Gastrocnemius medialis (tissue), 4 donors: ENCODE results near the gene CEP112.

ENCODE experiments used
- POLR2A ChIP-seq, 2 donors: fragments of 450-650 bp; IDR thresholded peaks; one replicate each; pipeline ENCODE4 v1.6.1; 2017; ENCODE audit warnings: antibody characterized with exemption in 2 of 2, mild to moderate bottlenecking in 2 of 2, moderate library complexity in 2 of 2
- TF ChIP-seq, protein P1 (sequence below), 5 experiments: fragments of 450-650 bp in 3 of 5; fragments of 200-600 bp in 2 of 5; sonication (generic) in 2 of 5; IDR thresholded peaks in 4 of 5; conservative IDR thresholded peaks in 1 of 5; 1 replicate in 4 of 5; 2 replicates in 1 of 5; pipeline ENCODE4 v1.5.1; 2016 to 2019; ENCODE audit warnings: antibody characterized with exemption in 5 of 5, mild to moderate bottlenecking in 3 of 5, moderate library complexity in 3 of 5

DNA sequence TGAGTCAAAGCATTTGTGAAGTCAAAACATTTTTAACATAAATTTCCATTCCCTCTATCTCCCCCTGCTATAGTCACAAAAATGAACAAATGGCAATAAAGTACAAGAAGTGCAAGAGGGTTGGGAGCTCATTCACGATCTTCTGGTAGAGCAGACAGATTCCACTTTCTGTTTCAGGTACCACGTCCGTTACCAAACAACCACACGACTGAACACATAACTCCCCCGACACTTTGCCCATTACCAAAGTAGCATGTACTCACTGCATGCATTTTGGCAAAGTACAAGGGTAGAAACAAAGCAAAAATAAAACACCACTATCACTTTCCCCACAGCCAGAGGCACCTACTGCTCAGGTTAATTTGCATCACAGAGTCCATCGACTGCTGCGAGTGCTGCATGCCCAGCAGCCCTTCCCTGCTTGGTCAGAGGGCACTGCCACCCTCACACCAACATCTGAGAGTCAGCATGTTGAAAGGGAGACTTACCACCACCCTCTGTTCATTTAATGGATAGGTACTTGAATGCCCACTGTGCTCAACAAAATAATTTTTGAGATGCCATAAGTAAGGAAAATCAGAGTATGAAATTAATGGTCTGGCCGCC is 480.2 kb downstream of the CEP112 start:
- TF ChIP-seq, protein P1, sequence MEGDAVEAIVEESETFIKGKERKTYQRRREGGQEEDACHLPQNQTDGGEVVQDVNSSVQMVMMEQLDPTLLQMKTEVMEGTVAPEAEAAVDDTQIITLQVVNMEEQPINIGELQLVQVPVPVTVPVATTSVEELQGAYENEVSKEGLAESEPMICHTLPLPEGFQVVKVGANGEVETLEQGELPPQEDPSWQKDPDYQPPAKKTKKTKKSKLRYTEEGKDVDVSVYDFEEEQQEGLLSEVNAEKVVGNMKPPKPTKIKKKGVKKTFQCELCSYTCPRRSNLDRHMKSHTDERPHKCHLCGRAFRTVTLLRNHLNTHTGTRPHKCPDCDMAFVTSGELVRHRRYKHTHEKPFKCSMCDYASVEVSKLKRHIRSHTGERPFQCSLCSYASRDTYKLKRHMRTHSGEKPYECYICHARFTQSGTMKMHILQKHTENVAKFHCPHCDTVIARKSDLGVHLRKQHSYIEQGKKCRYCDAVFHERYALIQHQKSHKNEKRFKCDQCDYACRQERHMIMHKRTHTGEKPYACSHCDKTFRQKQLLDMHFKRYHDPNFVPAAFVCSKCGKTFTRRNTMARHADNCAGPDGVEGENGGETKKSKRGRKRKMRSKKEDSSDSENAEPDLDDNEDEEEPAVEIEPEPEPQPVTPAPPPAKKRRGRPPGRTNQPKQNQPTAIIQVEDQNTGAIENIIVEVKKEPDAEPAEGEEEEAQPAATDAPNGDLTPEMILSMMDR (IDR thresholded peaks at IDR 0.05 in 4 of 5, conservative IDR thresholded peaks at IDR 0.05 in 1 of 5), result no peak
- TF ChIP-seq POLR2A (IDR thresholded peaks at IDR 0.05), result no peak
